Endothelial cell of umbilical vein (primary cell): ENCODE results near the gene PGAP1. TPM values are rescaled to one million over a fixed set of nuclear protein-coding genes. Genes with fewer than 3 reads are reported as not detected.

Source experiments
- BruUV-seq: library from RNA; stranded (reverse); fragments of 400-500 nt; replicated peaks from 2 replicates; lab custom pipeline; 2021; lab: Mats Ljungman, UMichigan
- CTCF ChIA-PET: fragments of 300-600, 350-600 bp; sonication (Branson Sonifier 250); formaldehyde crosslinking; loops from one replicate; lab custom pipeline; 2021; ENCODE audit warnings: antibody characterized with exemption, inconsistent platforms; lab: Charles Lee
- POLR2A ChIA-PET: fragments of 300-600, 350-600 bp; sonication (Branson Sonifier 250); formaldehyde crosslinking; loops from one replicate; lab custom pipeline; 2021; ENCODE audit warnings: antibody characterized with exemption, inconsistent platforms; lab: Charles Lee
- DNase-seq: peaks from one replicate; pipeline ENCODE4 v3.0.0-alpha.2; 2011; ENCODE audit warnings: low read depth, low spot score
- FAIRE-seq: peaks from 2 replicates; lab custom pipeline; 2011; peaks lifted over from hg19 to GRCh38; lab: Jason Lieb, UNC
- H2AFZ ChIP-seq: 2 replicates; pipeline ENCODE4 v1.6.0; 2012; ENCODE audit warnings: low read depth, low read length, control low read depth, inconsistent platforms
- H3K27ac ChIP-seq: 2 replicates; pipeline ENCODE4 v1.5.1; 2011; ENCODE audit warnings: low read depth, mild to moderate bottlenecking, control low read depth, low read length, moderate library complexity; ENCODE audit not compliant: insufficient read depth
- H3K27me3 ChIP-seq, 2 experiments: 2 replicates each; pipeline versions ENCODE4 v1.6.0 to v1.6.1; 2011; ENCODE audit warnings: low read length in 2 of 2, mixed read lengths in 1 of 2; ENCODE audit not compliant: control insufficient read depth in 2 of 2, insufficient read depth in 2 of 2
- H3K36me3 ChIP-seq, 2 experiments: 2 replicates in 1 of 2; 3 replicates in 1 of 2; pipeline ENCODE4 v1.5.1; 2011; ENCODE audit warnings: low read length in 2 of 2, mild to moderate bottlenecking in 1 of 2, moderate library complexity in 1 of 2; ENCODE audit not compliant: control insufficient read depth in 2 of 2, insufficient read depth in 2 of 2; ENCODE audit errors: extremely low read depth in 1 of 2
- H3K4me1 ChIP-seq: 3 replicates; pipeline ENCODE4 v1.5.1; 2011; ENCODE audit warnings: mild to moderate bottlenecking, low read length; ENCODE audit not compliant: control insufficient read depth, insufficient read depth; ENCODE audit errors: extremely low read depth
- H3K4me2 ChIP-seq: 2 replicates; pipeline ENCODE4 v1.6.1; 2011; ENCODE audit warnings: low read length, control low read depth, mixed read lengths; ENCODE audit not compliant: insufficient read depth
- H3K4me3 ChIP-seq, 3 experiments: fragments of 200-600 bp in 1 of 3; sonication (generic), shearing (Covaris generic) in 1 of 3; replicated peaks in 1 of 3; 2 replicates each; pipeline ENCODE4 v1.5.1; 2011 to 2016; ENCODE audit warnings: control low read depth in 3 of 3, low read length in 3 of 3, mild to moderate bottlenecking in 2 of 3, inconsistent platforms in 1 of 3, low read depth in 1 of 3, moderate library complexity in 1 of 3; ENCODE audit not compliant: insufficient read depth in 1 of 3
- H3K79me2 ChIP-seq: 2 replicates; pipeline ENCODE4 v1.6.0; 2012; ENCODE audit warnings: low read length, inconsistent platforms; ENCODE audit not compliant: control insufficient read depth, insufficient read depth
- H3K9ac ChIP-seq: replicated peaks from 2 replicates; pipeline ENCODE3; 2011; ENCODE audit warnings: low read length, control low read depth; ENCODE audit not compliant: insufficient read depth; ENCODE audit errors: extremely low read depth
- H3K9me1 ChIP-seq: replicated peaks from 3 replicates; pipeline ENCODE4 v1.6.0; 2011; ENCODE audit warnings: mild to moderate bottlenecking, low read length; ENCODE audit not compliant: control insufficient read depth, insufficient read depth; ENCODE audit errors: extremely low read depth
- H3K9me3 ChIP-seq: replicated peaks from 2 replicates; pipeline ENCODE4 v1.5.1; 2012; ENCODE audit warnings: low read length, inconsistent platforms; ENCODE audit not compliant: control insufficient read depth, insufficient read depth
- H4K20me1 ChIP-seq: replicated peaks from 2 replicates; pipeline ENCODE3; 2011; ENCODE audit warnings: mild to moderate bottlenecking, low read length; ENCODE audit not compliant: control insufficient read depth, insufficient read depth; ENCODE audit errors: extremely low read depth
- EZH2 ChIP-seq: IDR thresholded peaks from 2 replicates; pipeline ENCODE4 v1.6.1; 2012; ENCODE audit warnings: borderline replicate concordance, low read depth, mild to moderate bottlenecking, moderate library complexity, low read length, inconsistent platforms; ENCODE audit not compliant: severe bottlenecking
- FOS ChIP-seq: IDR thresholded peaks from 2 replicates; pipeline ENCODE4 v1.6.1; 2011; ENCODE audit warnings: mild to moderate bottlenecking, low read length, moderate library complexity, borderline replicate concordance; ENCODE audit not compliant: insufficient read depth
- GATA2 ChIP-seq: IDR thresholded peaks from 2 replicates; pipeline ENCODE4 v1.7.0; 2011; ENCODE audit warnings: low read depth, mild to moderate bottlenecking, moderate library complexity, mixed read lengths, low read length; ENCODE audit not compliant: insufficient read length, insufficient read depth
- JUN ChIP-seq: IDR thresholded peaks from 2 replicates; pipeline ENCODE4 v1.6.1; 2011; ENCODE audit warnings: borderline replicate concordance, low read depth; ENCODE audit not compliant: insufficient read length, insufficient read depth
- MAX ChIP-seq: IDR thresholded peaks from 2 replicates; pipeline ENCODE4 v1.6.1; 2011; ENCODE audit not compliant: insufficient read depth, insufficient read length
- MYC ChIP-seq: IDR thresholded peaks from one replicate; pipeline ENCODE4 v1.6.1; 2011; ENCODE audit warnings: mild to moderate bottlenecking, low read depth, low read length
- POLR2A ChIP-seq: IDR thresholded peaks from 2 replicates; pipeline ENCODE4 v1.6.1; 2012; ENCODE audit warnings: low read depth, mild to moderate bottlenecking, control low read depth, low read length
- POLR2AphosphoS5 ChIP-seq: IDR thresholded peaks from 2 replicates; pipeline ENCODE4 v1.6.1; 2012; ENCODE audit warnings: low read depth, mild to moderate bottlenecking, control low read depth, low read length, moderate library complexity; ENCODE audit not compliant: insufficient read depth
- dilution Hi-C: fragments of 300-500 bp; cut with MboI; formaldehyde crosslinking; loops from one replicate; pipeline ENCODE4 v1.15.0; 2019; ENCODE audit warnings: low sequenced_read_pairs; ENCODE audit not compliant: extremely low pct_ligation_motif_present
- intact Hi-C: fragments of 100-400 bp; cut with micrococcal nuclease; formaldehyde crosslinking; loops from one replicate; pipeline ENCODE4 v1.10.0; 2022
- polyA plus RNA-seq, 4 experiments: library from polyadenylated mRNA; depleted of rRNA in 3 of 4; stranded (reverse) in 3 of 4; unstranded in 1 of 4; fragments of >200 nt; gene quantifications; 2 replicates each; pipeline versions ENCODE4 v1.2.1 to v1.2.3, GENCODE V29; 2011 to 2012; ENCODE audit warnings: missing spikeins in 1 of 4
- total RNA-seq: library from RNA; stranded (reverse); gene quantifications from 2 replicates; pipeline ENCODE4 v1.2.3, GENCODE V29; 2021
- TF ChIP-seq, protein P1 (sequence below), 2 donors: IDR thresholded peaks; 1 replicate in 1 of 2; 2 replicates in 1 of 2; pipeline ENCODE4 v1.5.1; 2011; ENCODE audit warnings: low read length in 2 of 2, mild to moderate bottlenecking in 2 of 2, moderate library complexity in 2 of 2, control low read depth in 1 of 2, inconsistent platforms in 1 of 2, low read depth in 1 of 2; ENCODE audit not compliant: insufficient read depth in 1 of 2; ENCODE audit errors: extremely low read depth in 1 of 2

PGAP1 gene
- total and polyA plus RNA-seq, 2 donors (not counting 3 experiments of a cell fraction or from before 2014, with no cell fraction given) = 3.9 to 9.8 TPM

DNA sequence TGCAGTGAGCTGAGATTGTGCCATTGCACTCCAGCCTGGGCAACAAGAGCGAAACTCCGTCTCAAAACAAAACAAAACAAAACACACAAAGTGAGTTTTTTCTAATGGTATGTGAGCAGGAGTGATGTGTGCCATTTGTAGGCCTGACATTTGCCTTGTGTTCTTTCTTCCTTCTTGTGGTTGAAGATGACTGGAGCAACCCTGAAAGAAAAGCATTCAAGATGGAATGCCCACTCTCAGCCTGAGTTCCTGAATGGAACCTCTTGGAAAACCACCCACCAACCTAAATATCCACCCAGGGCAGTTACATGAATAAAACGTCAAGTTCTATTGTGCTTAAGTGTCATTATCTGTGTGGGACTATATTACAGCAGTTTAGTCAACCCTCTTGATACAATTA, 26.5 kb downstream of the PGAP1 start:
- no peak overlapping the region for H3K4me3 ChIP-seq

More for the DNA sequence above, 26.5 kb downstream of the PGAP1 start:
- no peaks in the 10 kb centered on the region for H3K9me3 ChIP-seq
- no TSS peak for BruUV-seq
- no peaks in the 10 kb centered on the region for H4K20me1 ChIP-seq
- no peak overlapping the region for H2AFZ ChIP-seq
- dilution Hi-C loops (no loop called here), intact Hi-C loops (no loop called here)
- peaks cover 18% of the 10 kb centered on the region for H3K4me1 ChIP-seq
- ChIA-PET CTCF (interaction anchor here (1.8 kb wide), 1 partner anchor 10 kb away, joined by 4 read pairs; no protein-coding TSS in a partner anchor), POLR2A (no interaction called here)
- no peaks in the 10 kb centered on the region for H3K27me3 ChIP-seq
- H3K36me3 ChIP-seq = peaks cover 0 to 8% of the 10 kb centered on the region in 2 experiments
- no peak for TF ChIP-seq GATA2
- no peak for TF ChIP-seq POLR2AphosphoS5
- no peak for TF ChIP-seq POLR2A
- no peak for TF ChIP-seq JUN
- TF ChIP-seq MAX = no peak
- no peak for TF ChIP-seq MYC
- TF ChIP-seq, protein P1, sequence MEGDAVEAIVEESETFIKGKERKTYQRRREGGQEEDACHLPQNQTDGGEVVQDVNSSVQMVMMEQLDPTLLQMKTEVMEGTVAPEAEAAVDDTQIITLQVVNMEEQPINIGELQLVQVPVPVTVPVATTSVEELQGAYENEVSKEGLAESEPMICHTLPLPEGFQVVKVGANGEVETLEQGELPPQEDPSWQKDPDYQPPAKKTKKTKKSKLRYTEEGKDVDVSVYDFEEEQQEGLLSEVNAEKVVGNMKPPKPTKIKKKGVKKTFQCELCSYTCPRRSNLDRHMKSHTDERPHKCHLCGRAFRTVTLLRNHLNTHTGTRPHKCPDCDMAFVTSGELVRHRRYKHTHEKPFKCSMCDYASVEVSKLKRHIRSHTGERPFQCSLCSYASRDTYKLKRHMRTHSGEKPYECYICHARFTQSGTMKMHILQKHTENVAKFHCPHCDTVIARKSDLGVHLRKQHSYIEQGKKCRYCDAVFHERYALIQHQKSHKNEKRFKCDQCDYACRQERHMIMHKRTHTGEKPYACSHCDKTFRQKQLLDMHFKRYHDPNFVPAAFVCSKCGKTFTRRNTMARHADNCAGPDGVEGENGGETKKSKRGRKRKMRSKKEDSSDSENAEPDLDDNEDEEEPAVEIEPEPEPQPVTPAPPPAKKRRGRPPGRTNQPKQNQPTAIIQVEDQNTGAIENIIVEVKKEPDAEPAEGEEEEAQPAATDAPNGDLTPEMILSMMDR (IDR thresholded peaks at IDR 0.05; ENCODE audit: extremely low read depth in 1 of 2, insufficient read depth in 1 of 2, low read depth in 1 of 2, low read length in 2 of 2) = no peak
- TF ChIP-seq FOS = no peak
- no peak for TF ChIP-seq EZH2
- peaks cover 4% of the 10 kb centered on the region for H3K79me2 ChIP-seq
- H3K9ac ChIP-seq = no peak overlapping the region
- no peak overlapping the region for H3K4me2 ChIP-seq
- FAIRE-seq = no peak
- H3K9me1 ChIP-seq = peaks cover 2% of the 10 kb centered on the region
- DNase-seq = no peak
- no peak overlapping the region for H3K27ac ChIP-seq
